Retinal pigment epithelial cell (primary cell): ENCODE measurements around the gene TENT5A.
"Not testable (repeated sequence)": the region's sequence is repeated elsewhere in the genome, so short reads cannot be mapped to it uniquely, and the experiment has no call there.

Experiments
- DNase-seq: peaks from one replicate; pipeline ENCODE4 v3.0.0-alpha.2; 2010; ENCODE audit warnings: low read depth
- H3K4me3 ChIP-seq: 2 replicates; pipeline ENCODE4 v1.5.1; 2011; ENCODE audit warnings: mild to moderate bottlenecking, low read length, control low read depth, moderate library complexity
- CTCF ChIP-seq: conservative IDR thresholded peaks from 2 replicates; pipeline ENCODE4 v1.5.1; 2011; ENCODE audit warnings: low read depth, low read length, control low read depth, inconsistent platforms

TENT5A gene

GRCh38 chr6:81786150-81786549 lies 33.7 kb upstream of the TENT5A start:
- DNase-seq: no peak
- no peak overlapping the region for H3K4me3 ChIP-seq
- no peak for TF ChIP-seq CTCF

GRCh38 chr6:81785377-81785776 lies 32.9 kb upstream of the TENT5A start:
- no peak for DNase-seq
- H3K4me3 ChIP-seq: no peak overlapping the region
- TF ChIP-seq CTCF: no peak

GRCh38 chr6:81783893-81784292 lies 31.4 kb upstream of the TENT5A start:
- DNase-seq: no peak
- no peak overlapping the region for H3K4me3 ChIP-seq
- no peak for TF ChIP-seq CTCF

- DNase-seq: no peak
- no peak for TF ChIP-seq CTCF
- no peak overlapping the region for H3K4me3 ChIP-seq
Measured at GRCh38 chr6:81781624-81782023, 29.1 kb upstream of the TENT5A start.

GRCh38 chr6:81777586-81778268 lies 25.2 kb upstream of the TENT5A start:
- no peak for TF ChIP-seq CTCF
- H3K4me3 ChIP-seq: no peak overlapping the region
- no peak for DNase-seq

GRCh38 chr6:81776219-81776618 lies 23.7 kb upstream of the TENT5A start:
- not testable (repeated sequence) for DNase-seq, H3K4me3 ChIP-seq

GRCh38 chr6:81774542-81774941 lies 22.1 kb upstream of the TENT5A start:
- TF ChIP-seq CTCF: no peak
- no peak overlapping the region for H3K4me3 ChIP-seq
- DNase-seq: no peak
